DOHH2 (cell line): ENCODE data around the gene PKDCC.

ENCODE experiments used
- H3F3A ChIP-seq: fragments of 200-600 bp; sonication (generic), shearing (Covaris generic); 2 replicates; pipeline ENCODE4 v1.6.0; 2016; ENCODE audit warnings: antibody characterized with exemption, mild to moderate bottlenecking; ENCODE audit not compliant: control insufficient read depth, insufficient read depth
- H3K27ac ChIP-seq: fragments of 200-600 bp; sonication (generic); 2 replicates; pipeline ENCODE4 v1.5.1; 2014; ENCODE audit warnings: low read depth, mild to moderate bottlenecking, low read length, moderate library complexity
- H3K27me3 ChIP-seq: fragments of 200-600 bp; sonication (generic); 2 replicates; pipeline ENCODE4 v1.6.1; 2014; ENCODE audit warnings: mild to moderate bottlenecking, low read length, mixed read lengths; ENCODE audit not compliant: control insufficient read depth
- H3K36me3 ChIP-seq: fragments of 200-600 bp; sonication (generic); 2 replicates; pipeline ENCODE4 v1.6.1; 2014; ENCODE audit warnings: mild to moderate bottlenecking, low read length, moderate library complexity, mixed read lengths; ENCODE audit not compliant: control insufficient read depth
- H3K4me1 ChIP-seq: fragments of 200-600 bp; sonication (generic); 2 replicates; pipeline ENCODE4 v1.6.1; 2014; ENCODE audit warnings: mild to moderate bottlenecking, low read length, mixed read lengths; ENCODE audit not compliant: control insufficient read depth
- H3K4me2 ChIP-seq: fragments of 200-600 bp; sonication (generic); 2 replicates; pipeline ENCODE4 v1.6.0; 2014; ENCODE audit warnings: mild to moderate bottlenecking, low read length, moderate library complexity
- H3K4me3 ChIP-seq: fragments of 200-600 bp; sonication (generic); 2 replicates; pipeline ENCODE4 v1.5.1; 2014; ENCODE audit warnings: mild to moderate bottlenecking, low read length, mixed read lengths
- H3K79me2 ChIP-seq: fragments of 200-600 bp; sonication (generic); 2 replicates; pipeline ENCODE4 v1.6.1; 2014; ENCODE audit warnings: mild to moderate bottlenecking, low read length, mixed read lengths; ENCODE audit not compliant: control insufficient read depth
- H3K9me2 ChIP-seq: fragments of 200-600 bp; sonication (generic); replicated peaks from 2 replicates; pipeline ENCODE4 v1.6.1; 2014; ENCODE audit warnings: mild to moderate bottlenecking, low read length, mixed read lengths; ENCODE audit not compliant: control insufficient read depth
- H3K9me3 ChIP-seq: fragments of 200-600 bp; sonication (generic); 2 replicates; pipeline ENCODE4 v1.6.1; 2014; ENCODE audit warnings: antibody characterized with exemption, low read length, mixed read lengths; ENCODE audit not compliant: control insufficient read depth, insufficient read depth
- H4K20me1 ChIP-seq: fragments of 200-600 bp; sonication (generic); 2 replicates; pipeline ENCODE4 v1.6.0; 2014; ENCODE audit warnings: low read depth, mild to moderate bottlenecking, antibody characterized with exemption, low read length, moderate library complexity; ENCODE audit not compliant: control insufficient read depth, insufficient read depth
- CTCF ChIP-seq: fragments of 200-600 bp; sonication (generic); IDR thresholded peaks from one replicate; pipeline ENCODE4 v1.5.1; 2014; ENCODE audit warnings: antibody characterized with exemption, mild to moderate bottlenecking, low read depth, low read length; ENCODE audit not compliant: poor library complexity, severe bottlenecking
- EZH2phosphoT487 ChIP-seq: fragments of 200-600 bp; sonication (generic); IDR thresholded peaks from 2 replicates; pipeline ENCODE4 v1.6.1; 2017; ENCODE audit warnings: borderline replicate concordance, mild to moderate bottlenecking, antibody characterized with exemption, low read length, moderate library complexity, mixed read lengths

Gene PKDCC

DNA sequence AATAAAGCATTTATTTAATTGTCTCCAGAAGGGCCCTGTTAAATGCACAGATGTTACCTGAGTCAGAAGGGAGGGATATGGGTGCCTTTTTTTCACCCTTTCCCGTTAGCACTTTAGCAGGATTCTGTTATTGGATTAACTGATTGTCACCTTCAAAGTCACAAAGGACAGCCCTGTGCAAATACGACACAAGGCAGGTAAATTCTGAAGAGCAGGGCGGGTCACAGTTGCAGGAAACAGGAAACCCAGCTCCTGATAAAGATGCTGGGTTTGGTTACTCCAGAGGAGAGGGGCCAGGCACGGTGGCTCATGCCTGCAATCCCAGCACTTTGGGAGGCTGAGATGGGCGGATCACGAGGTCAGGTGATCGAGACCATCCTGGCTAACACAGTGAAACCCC is 11.4 kb upstream of the PKDCC start:
- Histone ChIP-seq H3K9me3 (no peaks in the 10 kb centered on the region), H3K79me2 (no peaks in the 10 kb centered on the region), H3K4me1 (no peaks in the 10 kb centered on the region), H3K27me3 (no peaks in the 10 kb centered on the region), H3K27ac (no peak overlapping the region), H3K4me3 (no peak overlapping the region), H3K4me2 (no peak overlapping the region), H3K9me2 (no peaks in the 10 kb centered on the region), H3K36me3 (no peaks in the 10 kb centered on the region), H4K20me1 (no peaks in the 10 kb centered on the region), H3F3A (no peaks in the 10 kb centered on the region)
- TF ChIP-seq CTCF (no peak), EZH2phosphoT487 (no peak)

GRCh38 chr2:42036940-42037339 is 10.9 kb upstream of the PKDCC start:
- no peaks in the 10 kb centered on the region for H4K20me1 ChIP-seq
- H3F3A ChIP-seq = no peaks in the 10 kb centered on the region
- H3K27me3 ChIP-seq = no peaks in the 10 kb centered on the region
- H3K9me3 ChIP-seq = no peaks in the 10 kb centered on the region
- H3K27ac ChIP-seq = no peak overlapping the region
- H3K4me2 ChIP-seq = no peak overlapping the region
- no peaks in the 10 kb centered on the region for H3K9me2 ChIP-seq
- no peak overlapping the region for H3K4me3 ChIP-seq
- TF ChIP-seq EZH2phosphoT487 = no peak
- TF ChIP-seq CTCF = no peak
- no peaks in the 10 kb centered on the region for H3K36me3 ChIP-seq
- no peaks in the 10 kb centered on the region for H3K4me1 ChIP-seq
- no peaks in the 10 kb centered on the region for H3K79me2 ChIP-seq

DNA sequence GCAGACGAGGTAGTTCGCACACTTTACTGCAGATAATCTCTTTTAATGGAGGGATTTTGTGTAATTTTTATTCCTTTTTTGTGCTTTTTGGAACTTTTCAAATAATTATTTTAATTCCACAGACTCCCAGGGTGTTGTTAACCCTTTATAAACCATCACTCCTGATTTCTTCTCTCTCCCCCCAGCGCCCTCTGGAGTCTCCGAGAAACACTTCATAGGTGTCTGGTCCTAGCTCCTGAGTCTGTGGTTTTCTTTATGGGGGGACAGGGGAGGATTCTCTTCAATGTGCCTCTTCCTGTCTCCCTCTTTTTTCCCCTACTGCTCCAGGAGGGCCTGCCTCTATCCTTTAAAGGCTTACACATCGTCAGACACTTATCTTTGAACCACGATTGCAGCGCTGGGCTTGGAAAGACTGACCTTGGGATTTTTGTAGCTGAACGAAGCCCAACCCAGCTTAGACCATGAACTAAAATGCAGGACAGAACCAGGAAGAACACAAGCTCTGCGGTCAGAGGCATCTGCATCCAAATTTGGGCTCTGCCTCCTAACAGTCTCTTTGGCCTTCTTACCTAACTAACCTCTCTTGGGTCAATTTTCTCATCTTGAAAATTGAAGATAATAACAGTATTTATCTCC is 7.1 kb upstream of the PKDCC start:
- no peak overlapping the region for H3K27ac ChIP-seq
- no peaks in the 10 kb centered on the region for H3K79me2 ChIP-seq
- H3K27me3 ChIP-seq = no peaks in the 10 kb centered on the region
- H3K4me1 ChIP-seq = no peaks in the 10 kb centered on the region
- TF ChIP-seq CTCF = no peak
- no peak for TF ChIP-seq EZH2phosphoT487
- no peak overlapping the region for H3K4me2 ChIP-seq
- no peak overlapping the region for H3K4me3 ChIP-seq
- no peaks in the 10 kb centered on the region for H4K20me1 ChIP-seq
- H3K9me2 ChIP-seq = no peaks in the 10 kb centered on the region
- no peaks in the 10 kb centered on the region for H3K36me3 ChIP-seq
- H3K9me3 ChIP-seq = no peaks in the 10 kb centered on the region
- no peaks in the 10 kb centered on the region for H3F3A ChIP-seq
